Panc1 (cell line): ENCODE data around the gene SLC12A9. TPM values are rescaled to one million over a fixed set of nuclear protein-coding genes. Genes with fewer than 3 reads are reported as not detected.

Source experiments
- ATAC-seq: fragments of 200-7000 bp; cut with Tn5 transposase; 2 replicates; pipeline ENCODE4 v1.9.1; 2020; ENCODE audit warnings: mild to moderate bottlenecking, moderate library complexity
- BruUV-seq: library from RNA; stranded (reverse); fragments of 400-500 nt; replicated peaks from 2 replicates; lab custom pipeline; 2021; lab: Mats Ljungman, UMichigan
- CTCF ChIA-PET: fragments of 300-600 bp; sonication (Branson Sonifier 250); formaldehyde crosslinking; loops from one replicate; lab custom pipeline; 2022; ENCODE audit warnings: antibody characterized with exemption; lab: Charles Lee
- POLR2A ChIA-PET: fragments of 300-600 bp; sonication (Branson Sonifier 250); formaldehyde crosslinking; loops from one replicate; lab custom pipeline; 2022; ENCODE audit warnings: antibody characterized with exemption; lab: Charles Lee
- DNase-seq: peaks from one replicate; pipeline ENCODE4 v3.0.0-alpha.2; 2010; ENCODE audit warnings: low read depth, low spot score
- H3K27ac ChIP-seq: 2 replicates; pipeline ENCODE4 v1.5.1; 2011; ENCODE audit warnings: mild to moderate bottlenecking, low read length, inconsistent platforms
- H3K27me3 ChIP-seq: fragments of 200-500 bp; sonication (Bioruptor generic); 2 replicates; pipeline ENCODE4 v1.6.0; 2014; ENCODE audit warnings: low read length, inconsistent platforms; ENCODE audit not compliant: control insufficient read depth, insufficient read depth
- H3K36me3 ChIP-seq: fragments of 200-500 bp; sonication (Bioruptor generic); 2 replicates; pipeline ENCODE4 v1.5.1; 2014; ENCODE audit warnings: inconsistent platforms, mild to moderate bottlenecking, low read length, moderate library complexity; ENCODE audit not compliant: control insufficient read depth, insufficient read depth
- H3K4me1 ChIP-seq: 2 replicates; pipeline ENCODE4 v1.5.1; 2011; ENCODE audit warnings: inconsistent platforms, mild to moderate bottlenecking, low read length, moderate library complexity; ENCODE audit not compliant: control insufficient read depth, insufficient read depth
- H3K4me3 ChIP-seq, 2 experiments: 2 replicates each; pipeline ENCODE4 v1.5.1; 2011 to 2012; ENCODE audit warnings: low read depth in 2 of 2, low read length in 2 of 2, mild to moderate bottlenecking in 2 of 2, inconsistent platforms in 1 of 2, moderate library complexity in 1 of 2
- H3K9me3 ChIP-seq: fragments of 200-500 bp; sonication (Bioruptor generic); 2 replicates; pipeline ENCODE4 v1.5.1; 2014; ENCODE audit warnings: low read depth, mild to moderate bottlenecking, inconsistent platforms, low read length, moderate library complexity; ENCODE audit not compliant: control insufficient read depth, insufficient read depth
- POLR2AphosphoS5 ChIP-seq: IDR thresholded peaks from 2 replicates; pipeline ENCODE4 v1.6.1; 2012; ENCODE audit warnings: mild to moderate bottlenecking, low read depth, low read length, moderate library complexity
- SIN3A ChIP-seq: IDR thresholded peaks from 2 replicates; pipeline ENCODE4 v1.6.1; 2012; ENCODE audit warnings: low read depth, mild to moderate bottlenecking, low read length, moderate library complexity, borderline replicate concordance; ENCODE audit not compliant: insufficient read depth
- TCF7L2 ChIP-seq: IDR thresholded peaks from 2 replicates; pipeline ENCODE4 v1.6.1; 2011; ENCODE audit warnings: mild to moderate bottlenecking, low read depth, low read length, inconsistent platforms
- in situ Hi-C: cut with HindIII; loops from 2 replicates; pipeline ENCODE4 v1.10.0; 2016; ENCODE audit warnings: low sequenced_read_pairs, low pct_unique_long_range_greater_than_20kb
- intact Hi-C: fragments of 100-400 bp; cut with micrococcal nuclease; formaldehyde crosslinking; loops from one replicate; pipeline ENCODE4 v1.10.0; 2022; ENCODE audit not compliant: unreplicated experiment
- total RNA-seq: library from RNA; stranded (reverse); gene quantifications from one replicate; pipeline ENCODE4 v1.2.1, GENCODE V29; 2021; ENCODE audit not compliant: unreplicated experiment
- TF ChIP-seq, protein P1 (sequence below): fragments of 450-650 bp; IDR thresholded peaks from 2 replicates; pipeline ENCODE4 v1.5.1; 2017; ENCODE audit warnings: mild to moderate bottlenecking
- TF ChIP-seq, protein P2 (sequence below), 2 experiments: IDR thresholded peaks; 2 replicates each; pipeline ENCODE4 v1.6.1; 2011 to 2012; ENCODE audit warnings: low read depth in 2 of 2, control low read depth in 1 of 2, low read length in 1 of 2, mild to moderate bottlenecking in 1 of 2, moderate library complexity in 1 of 2; ENCODE audit not compliant: insufficient read depth in 1 of 2

Gene SLC12A9
- total RNA-seq, 1 experiment from 2014 or later, result 31.1 TPM

DNA sequence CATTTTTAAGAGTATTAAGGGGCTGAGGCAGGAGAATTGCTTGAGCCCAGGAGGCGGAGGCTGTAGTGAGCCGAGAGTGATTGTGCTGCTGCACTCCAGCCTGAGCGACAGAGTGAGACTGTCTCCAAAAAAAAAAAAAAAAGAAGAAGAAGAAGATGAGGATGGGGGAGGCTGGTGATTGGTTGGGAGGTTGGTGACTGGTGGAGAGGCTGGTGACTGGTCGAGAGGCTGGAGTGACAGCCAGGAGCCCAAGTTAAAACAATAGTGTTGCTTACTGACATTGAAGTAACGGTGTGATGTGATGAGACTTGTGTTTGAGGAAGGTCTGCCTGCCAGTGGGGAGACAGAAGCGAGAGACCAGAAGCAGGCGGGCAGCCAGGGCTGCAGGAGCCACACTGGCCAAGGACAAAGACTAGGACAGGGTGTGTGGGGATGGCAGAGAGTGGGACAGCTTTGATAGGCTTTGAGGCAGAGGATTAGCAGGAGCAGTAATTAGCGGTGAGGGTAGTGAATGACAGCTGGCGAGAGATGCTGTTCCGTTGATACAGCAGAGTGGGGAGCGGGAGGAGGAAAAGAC lies 27.3 kb downstream of the SLC12A9 start:
- no TSS peak for BruUV-seq
- CTCF ChIA-PET, result no interaction called here
- no peak overlapping the region for H3K4me3 ChIP-seq
- intact Hi-C loops (no loop called here), in situ Hi-C loops (no loop called here)
- DNase-seq (no peak), ATAC-seq (no peak)
- H3K27me3 ChIP-seq, result no peaks in the 10 kb centered on the region
- POLR2A ChIA-PET, result interaction anchor here (0.6 kb wide), 1 partner anchor 10 kb away, joined by 20 read pairs; no protein-coding TSS in a partner anchor
- H3K9me3 ChIP-seq, result no peaks in the 10 kb centered on the region
- no peak overlapping the region for H3K27ac ChIP-seq
- TF ChIP-seq, protein P1, sequence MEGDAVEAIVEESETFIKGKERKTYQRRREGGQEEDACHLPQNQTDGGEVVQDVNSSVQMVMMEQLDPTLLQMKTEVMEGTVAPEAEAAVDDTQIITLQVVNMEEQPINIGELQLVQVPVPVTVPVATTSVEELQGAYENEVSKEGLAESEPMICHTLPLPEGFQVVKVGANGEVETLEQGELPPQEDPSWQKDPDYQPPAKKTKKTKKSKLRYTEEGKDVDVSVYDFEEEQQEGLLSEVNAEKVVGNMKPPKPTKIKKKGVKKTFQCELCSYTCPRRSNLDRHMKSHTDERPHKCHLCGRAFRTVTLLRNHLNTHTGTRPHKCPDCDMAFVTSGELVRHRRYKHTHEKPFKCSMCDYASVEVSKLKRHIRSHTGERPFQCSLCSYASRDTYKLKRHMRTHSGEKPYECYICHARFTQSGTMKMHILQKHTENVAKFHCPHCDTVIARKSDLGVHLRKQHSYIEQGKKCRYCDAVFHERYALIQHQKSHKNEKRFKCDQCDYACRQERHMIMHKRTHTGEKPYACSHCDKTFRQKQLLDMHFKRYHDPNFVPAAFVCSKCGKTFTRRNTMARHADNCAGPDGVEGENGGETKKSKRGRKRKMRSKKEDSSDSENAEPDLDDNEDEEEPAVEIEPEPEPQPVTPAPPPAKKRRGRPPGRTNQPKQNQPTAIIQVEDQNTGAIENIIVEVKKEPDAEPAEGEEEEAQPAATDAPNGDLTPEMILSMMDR, result no peak
- TF ChIP-seq, protein P2, sequence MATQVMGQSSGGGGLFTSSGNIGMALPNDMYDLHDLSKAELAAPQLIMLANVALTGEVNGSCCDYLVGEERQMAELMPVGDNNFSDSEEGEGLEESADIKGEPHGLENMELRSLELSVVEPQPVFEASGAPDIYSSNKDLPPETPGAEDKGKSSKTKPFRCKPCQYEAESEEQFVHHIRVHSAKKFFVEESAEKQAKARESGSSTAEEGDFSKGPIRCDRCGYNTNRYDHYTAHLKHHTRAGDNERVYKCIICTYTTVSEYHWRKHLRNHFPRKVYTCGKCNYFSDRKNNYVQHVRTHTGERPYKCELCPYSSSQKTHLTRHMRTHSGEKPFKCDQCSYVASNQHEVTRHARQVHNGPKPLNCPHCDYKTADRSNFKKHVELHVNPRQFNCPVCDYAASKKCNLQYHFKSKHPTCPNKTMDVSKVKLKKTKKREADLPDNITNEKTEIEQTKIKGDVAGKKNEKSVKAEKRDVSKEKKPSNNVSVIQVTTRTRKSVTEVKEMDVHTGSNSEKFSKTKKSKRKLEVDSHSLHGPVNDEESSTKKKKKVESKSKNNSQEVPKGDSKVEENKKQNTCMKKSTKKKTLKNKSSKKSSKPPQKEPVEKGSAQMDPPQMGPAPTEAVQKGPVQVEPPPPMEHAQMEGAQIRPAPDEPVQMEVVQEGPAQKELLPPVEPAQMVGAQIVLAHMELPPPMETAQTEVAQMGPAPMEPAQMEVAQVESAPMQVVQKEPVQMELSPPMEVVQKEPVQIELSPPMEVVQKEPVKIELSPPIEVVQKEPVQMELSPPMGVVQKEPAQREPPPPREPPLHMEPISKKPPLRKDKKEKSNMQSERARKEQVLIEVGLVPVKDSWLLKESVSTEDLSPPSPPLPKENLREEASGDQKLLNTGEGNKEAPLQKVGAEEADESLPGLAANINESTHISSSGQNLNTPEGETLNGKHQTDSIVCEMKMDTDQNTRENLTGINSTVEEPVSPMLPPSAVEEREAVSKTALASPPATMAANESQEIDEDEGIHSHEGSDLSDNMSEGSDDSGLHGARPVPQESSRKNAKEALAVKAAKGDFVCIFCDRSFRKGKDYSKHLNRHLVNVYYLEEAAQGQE (IDR thresholded peaks at IDR 0.05; ENCODE audit: insufficient read depth in 1 of 2, low read depth in 2 of 2, low read length in 1 of 2), result no peak
- TF ChIP-seq POLR2AphosphoS5 (no peak), SIN3A (no peak), TCF7L2 (no peak)
- H3K4me1 ChIP-seq, result peaks cover 8% of the 10 kb centered on the region
- peaks cover 8% of the 10 kb centered on the region for H3K36me3 ChIP-seq

DNA sequence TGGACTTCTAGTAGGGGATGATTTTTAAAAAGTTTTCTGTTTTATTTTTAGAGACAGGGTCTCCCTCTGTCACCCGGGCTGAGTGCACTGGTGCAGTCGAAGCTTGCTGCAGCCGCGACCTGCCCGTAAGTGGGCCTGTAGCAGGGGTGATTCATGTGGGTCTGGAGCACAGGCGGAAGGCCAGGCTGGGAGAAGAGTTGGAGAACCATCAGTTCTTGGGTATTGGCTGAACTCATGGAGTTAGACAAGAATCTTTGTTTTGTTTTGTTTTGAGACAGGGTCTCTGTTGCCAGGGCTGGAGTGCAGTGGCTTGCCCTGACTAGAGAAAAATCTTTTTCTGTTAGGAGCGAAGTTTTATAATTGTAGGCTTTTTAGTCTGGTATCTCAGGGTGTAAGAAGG lies 28.1 kb downstream of the SLC12A9 start:
- TF ChIP-seq POLR2AphosphoS5 (no peak), TCF7L2 (no peak)
- TF ChIP-seq, protein P1, result no peak
- in situ Hi-C loops (no loop called here), intact Hi-C loops (no loop called here)
- ATAC-seq (no peak), DNase-seq (no peak)
- Histone ChIP-seq H3K4me1 (peaks cover 8% of the 10 kb centered on the region), H3K4me3 (no peak overlapping the region), H3K36me3 (peaks cover 10% of the 10 kb centered on the region), H3K27me3 (no peaks in the 10 kb centered on the region), H3K9me3 (no peaks in the 10 kb centered on the region), H3K27ac (no peak overlapping the region)
- CTCF ChIA-PET, result no interaction called here
- POLR2A ChIA-PET, result interaction anchor here (0.6 kb wide), 1 partner anchor 11 kb away, joined by 20 read pairs; no protein-coding TSS in a partner anchor
- no TSS peak for BruUV-seq
